HG03469 (cell line): ENCODE measurements around the gene RECK.
"Not testable (repeated sequence)": the region's sequence is repeated elsewhere in the genome, so short reads cannot be mapped to it uniquely, and the experiment has no call there.

Source experiments
- ATAC-seq: cut with Tn5 transposase; IDR thresholded peaks from one replicate; pipeline ENCODE4 v1.9.1; 2021; ENCODE audit warnings: mild to moderate bottlenecking, moderate library complexity, moderate number of reproducible peaks; ENCODE audit not compliant: unreplicated experiment

RECK gene

GRCh38 chr9:36036780-36037548 is at the start of gene RECK:
TSS of gene RECK (plus strand) at chr9:36036913. CDS start at chr9:36036999, 86 bp downstream.
- no peak for ATAC-seq

- no peak for ATAC-seq
These were observed 46.6 kb upstream of the RECK start for GRCh38 chr9:35990155-35990554.

- ATAC-seq = not testable (repeated sequence)
These were observed 43.6 kb upstream of the RECK start for GRCh38 chr9:35993136-35993535.

- ATAC-seq = no peak
These were observed 42.6 kb upstream of the RECK start for GRCh38 chr9:35993976-35994720.

GRCh38 chr9:35994959-35995358 is 41.8 kb upstream of the RECK start:
- ATAC-seq = no peak

GRCh38 chr9:35996358-35996970 is 40.2 kb upstream of the RECK start:
- ATAC-seq = no peak

GRCh38 chr9:35997016-35997415 is 39.7 kb upstream of the RECK start:
- not testable (repeated sequence) for ATAC-seq

- ATAC-seq = no peak
These were observed 38.4 kb upstream of the RECK start for GRCh38 chr9:35998333-35998732.

- ATAC-seq = no peak
These were observed 30.8 kb upstream of the RECK start for GRCh38 chr9:36005891-36006290.

- ATAC-seq = no peak
These were observed 30.0 kb upstream of the RECK start for GRCh38 chr9:36006549-36007315.

- no peak for ATAC-seq
These were observed 29.4 kb upstream of the RECK start for GRCh38 chr9:36007316-36007708.

GRCh38 chr9:36007852-36008251 is 28.9 kb upstream of the RECK start:
- ATAC-seq = no peak

- ATAC-seq = no peak
These were observed 27.9 kb upstream of the RECK start for GRCh38 chr9:36008774-36009300.

- no peak for ATAC-seq
These were observed 25.3 kb upstream of the RECK start for GRCh38 chr9:36011379-36011778.

- ATAC-seq = no peak
These were observed 19.4 kb upstream of the RECK start for GRCh38 chr9:36017278-36017677.

- no peak for ATAC-seq
These were observed 18.6 kb upstream of the RECK start for GRCh38 chr9:36018129-36018528.

GRCh38 chr9:36018891-36019720 is 17.6 kb upstream of the RECK start:
- no peak for ATAC-seq

- no peak for ATAC-seq
These were observed 14.7 kb upstream of the RECK start for GRCh38 chr9:36021968-36022367.

- no peak for ATAC-seq
These were observed 13.3 kb upstream of the RECK start for GRCh38 chr9:36023260-36024048.
